ENCODE results near the gene TOMM20.

DNA sequence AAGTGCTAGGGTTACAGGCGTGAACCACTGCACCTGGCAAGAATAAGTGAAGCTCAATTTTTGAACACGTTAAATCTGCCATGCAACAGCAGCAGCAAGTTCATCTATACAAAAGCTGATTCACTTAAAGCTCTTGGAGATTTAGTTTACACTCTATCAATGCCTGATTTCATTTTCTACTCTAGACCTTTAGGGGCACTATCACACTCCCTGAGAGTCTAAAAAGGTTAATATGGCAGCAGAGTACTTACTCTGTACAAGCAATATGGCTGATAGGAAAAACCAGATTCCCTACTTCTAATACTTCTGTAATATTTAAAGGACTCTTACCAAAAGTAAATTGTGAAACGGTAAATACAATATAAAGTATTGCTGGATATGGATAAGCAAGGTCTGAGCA is 27.6 kb upstream of the TOMM20 start:
- TF ChIP-seq POLR2A (IDR thresholded peaks at IDR 0.05), result no peak
- TF ChIP-seq, protein P1, sequence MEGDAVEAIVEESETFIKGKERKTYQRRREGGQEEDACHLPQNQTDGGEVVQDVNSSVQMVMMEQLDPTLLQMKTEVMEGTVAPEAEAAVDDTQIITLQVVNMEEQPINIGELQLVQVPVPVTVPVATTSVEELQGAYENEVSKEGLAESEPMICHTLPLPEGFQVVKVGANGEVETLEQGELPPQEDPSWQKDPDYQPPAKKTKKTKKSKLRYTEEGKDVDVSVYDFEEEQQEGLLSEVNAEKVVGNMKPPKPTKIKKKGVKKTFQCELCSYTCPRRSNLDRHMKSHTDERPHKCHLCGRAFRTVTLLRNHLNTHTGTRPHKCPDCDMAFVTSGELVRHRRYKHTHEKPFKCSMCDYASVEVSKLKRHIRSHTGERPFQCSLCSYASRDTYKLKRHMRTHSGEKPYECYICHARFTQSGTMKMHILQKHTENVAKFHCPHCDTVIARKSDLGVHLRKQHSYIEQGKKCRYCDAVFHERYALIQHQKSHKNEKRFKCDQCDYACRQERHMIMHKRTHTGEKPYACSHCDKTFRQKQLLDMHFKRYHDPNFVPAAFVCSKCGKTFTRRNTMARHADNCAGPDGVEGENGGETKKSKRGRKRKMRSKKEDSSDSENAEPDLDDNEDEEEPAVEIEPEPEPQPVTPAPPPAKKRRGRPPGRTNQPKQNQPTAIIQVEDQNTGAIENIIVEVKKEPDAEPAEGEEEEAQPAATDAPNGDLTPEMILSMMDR (IDR thresholded peaks at IDR 0.05), result no peak

All from testis (tissue), 2 donors.